HG02973 (cell line): Measurements from ENCODE around the gene FRG2B.
A peak's percentile ranks its signal among the peaks of the same experiment; 100 is the strongest.
"Not testable (repeated sequence)": the region's sequence is repeated elsewhere in the genome, so short reads cannot be mapped to it uniquely, and the experiment has no call there.

Experiments used
- ATAC-seq: cut with Tn5 transposase; IDR thresholded peaks from one replicate; pipeline ENCODE4 v1.9.1; 2021; ENCODE audit warnings: moderate library complexity; ENCODE audit not compliant: unreplicated experiment

The FRG2B gene

GRCh38 chr10:133626695-133627094 is at the start of gene FRG2B:
FRG2B (minus strand) TSS chr10:133626795; CDS start chr10:133626742, 53 bp downstream.
- ATAC-seq, result not testable (repeated sequence)

DNA sequence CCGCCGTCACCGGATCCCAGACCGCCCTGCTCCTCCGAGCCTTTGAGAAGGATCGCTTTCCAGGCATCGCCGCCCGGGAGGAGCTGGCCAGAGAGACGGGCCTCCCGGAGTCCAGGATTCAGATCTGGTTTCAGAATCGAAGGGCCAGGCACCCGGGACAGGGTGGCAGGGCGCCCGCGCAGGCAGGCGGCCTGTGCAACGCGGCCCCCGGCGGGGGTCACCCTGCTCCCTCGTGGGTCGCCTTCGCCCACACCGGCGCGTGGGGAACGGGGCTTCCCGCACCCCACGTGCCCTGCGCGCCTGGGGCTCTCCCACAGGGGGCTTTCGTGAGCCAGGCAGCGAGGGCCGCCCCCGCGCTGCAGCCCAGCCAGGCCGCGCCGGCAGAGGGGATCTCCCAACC is 40.9 kb upstream of the FRG2B start:
- not testable (repeated sequence) for ATAC-seq

DNA sequence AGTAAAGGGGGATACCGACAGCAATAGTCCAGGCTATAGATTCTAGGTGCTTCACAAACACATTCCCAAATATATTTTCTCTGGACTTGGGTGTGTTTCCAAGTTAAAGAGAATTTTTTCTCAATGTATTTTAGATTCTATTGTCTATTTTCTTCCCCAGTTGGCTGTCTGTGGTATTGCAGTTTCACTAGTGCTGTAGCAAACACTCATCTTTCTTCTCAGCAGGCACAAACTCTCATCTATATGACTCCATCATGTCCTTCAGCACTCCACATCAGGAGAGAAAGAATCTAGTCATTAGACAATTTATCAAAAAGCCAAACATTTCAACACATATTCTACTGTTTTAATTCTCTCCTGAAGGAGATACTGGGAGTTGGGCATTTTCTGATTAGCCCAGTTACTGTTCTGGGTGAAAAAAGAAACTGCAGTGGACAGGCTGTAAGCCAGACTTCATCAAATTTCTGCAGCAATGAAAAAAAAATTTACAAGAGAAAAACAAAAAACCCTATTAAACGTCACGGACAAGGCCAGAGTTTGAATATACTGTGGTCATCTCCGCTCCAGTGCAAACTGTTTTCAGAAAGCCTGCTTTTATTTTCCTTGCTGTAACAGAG is 37.1 kb upstream of the FRG2B start:
- ATAC-seq, result not testable (repeated sequence)

DNA sequence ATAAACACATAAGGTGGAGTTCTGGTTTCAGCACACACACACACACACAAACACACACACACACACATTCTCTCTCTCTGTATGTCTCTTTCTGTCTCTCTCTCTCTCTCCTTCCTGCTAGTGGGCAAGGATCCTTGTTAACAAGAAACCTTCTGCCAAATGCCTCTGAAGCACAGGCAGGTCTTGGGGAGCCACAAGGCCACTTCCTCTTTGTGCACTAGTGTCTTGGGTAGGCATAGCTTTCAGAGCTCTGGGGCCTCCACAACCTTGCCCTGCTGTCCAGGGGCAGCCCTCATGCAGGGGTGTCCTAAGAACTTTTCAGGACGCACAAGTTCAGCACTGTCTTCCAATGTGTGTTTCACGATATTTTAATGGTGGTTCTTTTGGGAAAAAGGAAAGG is 34.5 kb upstream of the FRG2B start:
- ATAC-seq, result not testable (repeated sequence)

GRCh38 chr10:133660516-133660915 is 33.9 kb upstream of the FRG2B start:
- ATAC-seq, result not testable (repeated sequence)

DNA sequence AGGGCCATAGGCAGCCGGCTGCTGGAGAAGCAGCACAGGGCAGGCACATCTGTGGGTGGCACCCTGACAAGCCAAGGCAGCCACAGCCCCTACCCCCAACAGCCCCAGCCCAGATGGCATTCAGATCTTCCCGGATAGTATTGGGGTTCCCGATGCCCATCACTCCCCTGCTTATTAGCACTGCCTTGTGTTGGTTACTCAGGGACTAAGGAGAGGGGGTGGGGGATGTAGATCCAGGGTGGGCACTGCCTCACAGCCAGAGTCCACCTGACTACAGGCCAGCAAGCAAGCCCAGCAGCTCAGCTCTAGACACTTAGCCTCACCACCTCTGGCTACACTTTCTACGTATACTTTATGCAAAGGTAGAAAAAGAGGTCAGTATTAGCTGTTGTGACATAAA is 30.7 kb upstream of the FRG2B start:
- not testable (repeated sequence) for ATAC-seq

DNA sequence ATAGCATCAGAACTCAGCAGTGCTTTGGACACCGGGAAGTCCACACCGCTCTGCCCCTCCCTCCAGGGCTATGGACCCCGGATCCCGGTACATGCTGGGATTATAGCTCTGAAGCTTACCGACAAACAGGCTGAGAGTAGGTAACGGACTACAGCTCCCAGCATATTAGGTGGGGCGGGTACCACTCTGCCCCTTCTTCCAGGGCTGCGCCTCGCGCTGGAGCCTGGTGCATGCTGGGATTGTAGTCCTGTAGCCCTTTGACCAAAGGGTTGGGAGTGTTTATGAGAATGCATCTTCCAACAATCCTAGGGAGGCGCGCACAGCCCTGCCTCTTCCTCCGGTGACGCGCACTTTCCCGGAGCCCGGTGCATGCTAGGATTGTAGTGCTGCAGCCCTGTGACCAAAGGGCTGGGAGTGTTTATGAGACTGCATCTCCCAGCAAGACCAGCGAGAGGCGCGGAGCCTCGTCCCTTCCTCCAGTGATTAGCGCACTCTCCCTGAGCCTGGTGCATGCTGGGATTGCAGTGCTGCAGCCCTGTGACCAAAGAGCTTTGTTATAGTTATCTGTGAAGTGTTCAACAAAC is 22.4 kb upstream of the FRG2B start:
- ATAC-seq, result not testable (repeated sequence)

DNA sequence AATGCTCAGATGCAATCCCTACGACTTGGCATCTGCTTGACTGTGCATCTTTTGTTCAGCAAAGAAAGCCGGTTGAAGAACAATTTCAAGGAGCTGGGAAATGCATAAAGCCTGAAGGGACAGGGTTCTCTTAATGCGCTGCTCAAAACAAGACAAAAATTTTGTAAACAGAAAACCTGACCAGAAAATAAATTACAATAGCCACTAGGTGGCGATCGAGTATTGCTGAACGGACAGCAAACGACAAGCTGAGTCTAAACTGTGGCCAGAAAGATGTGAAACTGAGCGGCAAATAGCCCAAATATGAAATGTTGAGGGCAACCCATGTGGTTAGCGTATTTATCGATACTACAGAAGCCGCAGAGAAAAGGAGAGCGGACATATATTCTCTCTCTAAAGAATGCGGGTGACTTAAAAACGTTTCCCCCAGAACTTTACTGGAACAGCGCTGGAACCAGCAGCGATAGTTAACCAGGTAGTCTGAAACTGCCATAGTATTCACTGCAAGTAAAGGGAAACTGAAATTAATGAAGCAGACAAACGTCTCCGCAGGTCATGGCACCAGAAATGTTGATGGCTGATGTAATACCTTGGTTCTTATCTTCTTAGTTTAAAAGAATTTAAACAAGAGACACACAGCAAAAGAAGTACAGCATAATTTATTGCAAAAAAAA is 20.6 kb upstream of the FRG2B start:
- peak; percentile 95 for ATAC-seq

DNA sequence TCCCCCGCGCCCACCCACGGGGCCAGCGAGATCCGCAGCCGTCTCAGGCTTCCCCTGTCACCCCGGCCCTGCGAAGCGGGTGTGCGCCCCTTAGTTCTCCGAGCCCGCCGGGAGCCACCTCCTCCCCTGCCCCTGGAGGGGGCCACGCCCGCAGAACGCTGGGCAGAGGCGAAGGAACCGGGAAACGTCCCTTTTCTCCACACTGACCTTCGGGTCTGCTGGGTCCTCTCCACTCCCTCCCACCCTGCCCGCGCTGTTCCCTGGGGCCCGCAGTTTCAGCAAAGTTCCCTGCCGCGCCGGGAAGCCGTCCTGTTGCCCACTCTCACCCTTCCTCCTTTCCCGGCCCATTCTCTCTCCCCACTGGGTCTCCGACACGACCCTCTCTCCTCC is 11.2 kb upstream of the FRG2B start:
- not testable (repeated sequence) for ATAC-seq

GRCh38 chr10:133637202-133637845 is 10.7 kb upstream of the FRG2B start:
- not testable (repeated sequence) for ATAC-seq

- ATAC-seq, result not testable (repeated sequence)
Measured at GRCh38 chr10:133630723-133631249, 4.2 kb upstream of the FRG2B start.

GRCh38 chr10:133622544-133622943 is 4.1 kb downstream of the FRG2B start:
- ATAC-seq, result not testable (repeated sequence)

GRCh38 chr10:133618851-133619250 is 7.7 kb downstream of the FRG2B start:
- no peak for ATAC-seq

DNA sequence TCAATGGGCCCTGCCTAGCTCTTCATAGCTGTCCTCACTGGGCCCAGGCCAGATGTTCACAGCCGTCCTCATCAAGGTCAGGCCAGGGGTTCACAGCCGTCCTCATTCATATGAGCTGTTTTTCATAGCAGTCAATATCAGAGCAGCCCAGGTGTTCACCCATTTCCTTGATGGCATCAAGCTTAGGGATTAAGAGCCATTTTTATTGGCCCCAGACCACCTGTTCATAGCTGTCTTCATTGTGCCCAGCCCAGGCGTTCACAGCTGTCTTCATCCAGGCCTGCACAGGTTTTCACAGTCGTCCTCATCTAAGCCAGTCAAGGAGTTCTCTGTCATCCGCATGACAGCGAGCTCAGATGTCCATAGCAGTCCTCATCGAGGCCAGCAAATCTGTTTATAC is 9.4 kb downstream of the FRG2B start:
- no peak for ATAC-seq

- ATAC-seq, result no peak
Measured at GRCh38 chr10:133616371-133617130, 10.0 kb downstream of the FRG2B start.

DNA sequence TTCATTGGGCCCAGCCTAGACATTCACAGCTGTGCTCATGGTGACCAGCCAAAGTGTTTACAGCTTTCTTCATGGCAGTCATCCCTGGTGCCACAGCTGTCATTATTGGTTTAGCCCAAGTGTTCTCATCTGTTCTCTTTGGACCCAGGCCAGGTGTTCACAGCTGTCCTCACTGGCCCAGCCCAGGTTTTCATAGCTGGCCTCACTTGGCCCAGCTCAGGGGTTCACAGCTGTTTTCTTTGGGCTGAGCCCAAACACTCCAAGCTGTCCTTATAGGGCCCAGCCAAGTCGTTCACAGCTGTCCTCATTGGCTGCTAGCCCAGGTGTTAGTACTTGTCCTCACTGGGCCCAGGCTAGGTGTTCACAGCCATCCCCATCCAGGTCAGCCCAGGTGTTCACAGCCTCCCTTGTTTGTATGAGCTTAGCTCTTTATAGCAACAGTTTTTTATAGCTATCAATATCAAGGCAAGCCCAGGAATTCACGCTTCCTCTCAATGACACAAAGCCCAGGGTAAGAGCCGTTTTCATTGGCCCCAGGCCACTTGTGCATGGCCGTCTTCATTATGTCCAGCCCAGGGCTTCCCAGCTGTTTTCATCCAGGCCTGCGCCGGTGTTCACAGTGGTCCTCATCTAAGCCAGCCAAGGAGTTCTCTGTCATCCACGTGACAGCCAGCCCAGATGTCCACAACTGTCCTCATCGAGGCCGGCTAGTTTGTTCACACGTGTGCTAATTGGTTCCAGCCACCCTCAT is 11.6 kb downstream of the FRG2B start:
- no peak for ATAC-seq

- no peak for ATAC-seq
Measured at GRCh38 chr10:133613699-133614098, 12.9 kb downstream of the FRG2B start.

- no peak for ATAC-seq
Measured at GRCh38 chr10:133611079-133611478, 15.5 kb downstream of the FRG2B start.

GRCh38 chr10:133608855-133609254 is 17.7 kb downstream of the FRG2B start:
- ATAC-seq, result no peak

DNA sequence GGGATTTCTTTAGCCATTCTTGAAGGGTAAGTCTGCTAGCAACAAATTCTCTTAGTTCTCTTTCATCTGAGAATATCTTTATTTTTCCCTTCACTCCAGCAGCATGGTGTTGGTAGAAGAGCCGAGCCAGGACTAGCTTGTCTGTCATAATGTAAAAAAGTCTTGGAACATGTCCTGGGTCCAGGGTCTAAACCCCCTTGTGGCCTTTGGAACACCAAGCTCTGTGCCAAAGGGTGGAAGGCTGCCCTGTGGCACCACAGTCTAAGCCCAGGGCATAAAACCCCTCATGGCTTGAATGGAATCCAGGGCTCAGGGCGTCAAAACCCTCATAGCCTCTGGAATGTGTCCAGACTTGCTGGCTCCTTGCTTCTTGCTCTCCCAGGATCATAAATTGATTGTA is 23.2 kb downstream of the FRG2B start:
- ATAC-seq, result not testable (repeated sequence)
